ENCODE data around the gene TMEM80. TPM values are rescaled to one million over a fixed set of nuclear protein-coding genes. Genes with fewer than 3 reads are reported as not detected.
A peak's percentile ranks its signal among the peaks of the same experiment; 100 is the strongest.

Gene TMEM80
- total and polyA plus RNA-seq, 12 donors = 10.1 to 24.2 (median 14.5) TPM

DNA sequence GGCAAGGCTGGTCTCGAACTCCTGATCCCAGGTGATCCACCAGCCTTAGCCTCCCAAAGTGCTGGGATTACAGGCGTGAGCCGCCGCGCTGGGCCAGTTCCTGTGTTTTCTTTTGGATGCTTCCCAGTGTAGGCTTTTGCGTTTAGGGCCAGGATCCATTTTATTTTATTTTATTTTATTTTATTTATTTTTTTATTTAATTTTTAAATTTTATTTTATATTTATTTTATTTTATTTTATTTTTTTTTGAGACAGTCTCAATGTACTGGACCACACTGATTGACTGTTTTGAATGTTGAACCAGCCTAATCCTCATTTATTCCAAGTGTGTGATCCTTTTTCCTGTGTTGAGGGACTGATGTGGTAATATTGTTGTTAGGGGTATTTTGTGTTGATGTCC is 18.8 kb downstream of the TMEM80 start:
- TF ChIP-seq, protein P1, sequence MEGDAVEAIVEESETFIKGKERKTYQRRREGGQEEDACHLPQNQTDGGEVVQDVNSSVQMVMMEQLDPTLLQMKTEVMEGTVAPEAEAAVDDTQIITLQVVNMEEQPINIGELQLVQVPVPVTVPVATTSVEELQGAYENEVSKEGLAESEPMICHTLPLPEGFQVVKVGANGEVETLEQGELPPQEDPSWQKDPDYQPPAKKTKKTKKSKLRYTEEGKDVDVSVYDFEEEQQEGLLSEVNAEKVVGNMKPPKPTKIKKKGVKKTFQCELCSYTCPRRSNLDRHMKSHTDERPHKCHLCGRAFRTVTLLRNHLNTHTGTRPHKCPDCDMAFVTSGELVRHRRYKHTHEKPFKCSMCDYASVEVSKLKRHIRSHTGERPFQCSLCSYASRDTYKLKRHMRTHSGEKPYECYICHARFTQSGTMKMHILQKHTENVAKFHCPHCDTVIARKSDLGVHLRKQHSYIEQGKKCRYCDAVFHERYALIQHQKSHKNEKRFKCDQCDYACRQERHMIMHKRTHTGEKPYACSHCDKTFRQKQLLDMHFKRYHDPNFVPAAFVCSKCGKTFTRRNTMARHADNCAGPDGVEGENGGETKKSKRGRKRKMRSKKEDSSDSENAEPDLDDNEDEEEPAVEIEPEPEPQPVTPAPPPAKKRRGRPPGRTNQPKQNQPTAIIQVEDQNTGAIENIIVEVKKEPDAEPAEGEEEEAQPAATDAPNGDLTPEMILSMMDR (IDR thresholded peaks at IDR 0.05) = no peak
- Histone ChIP-seq H3K36me3 (no peaks in the 10 kb centered on the region), H3K27me3 (peaks cover 0 to 40% (median 16%) of the 10 kb centered on the region in 7 donors), H3K9me3 (peaks cover 0 to 14% (median 0%) of the 10 kb centered on the region in 11 donors), H3K27ac (no peak overlapping the region), H3K4me3 (no peak overlapping the region), H3K4me1 (peaks cover 0 to 11% (median 0%) of the 10 kb centered on the region in 9 donors)
- ATAC-seq = no peak
- no peak for DNase-seq
- WGBS, 2 donors = 96% methylated on average over 6 of the region's 6 CpGs
- intact Hi-C loops (cut with DNase I) = no loop called here

DNA sequence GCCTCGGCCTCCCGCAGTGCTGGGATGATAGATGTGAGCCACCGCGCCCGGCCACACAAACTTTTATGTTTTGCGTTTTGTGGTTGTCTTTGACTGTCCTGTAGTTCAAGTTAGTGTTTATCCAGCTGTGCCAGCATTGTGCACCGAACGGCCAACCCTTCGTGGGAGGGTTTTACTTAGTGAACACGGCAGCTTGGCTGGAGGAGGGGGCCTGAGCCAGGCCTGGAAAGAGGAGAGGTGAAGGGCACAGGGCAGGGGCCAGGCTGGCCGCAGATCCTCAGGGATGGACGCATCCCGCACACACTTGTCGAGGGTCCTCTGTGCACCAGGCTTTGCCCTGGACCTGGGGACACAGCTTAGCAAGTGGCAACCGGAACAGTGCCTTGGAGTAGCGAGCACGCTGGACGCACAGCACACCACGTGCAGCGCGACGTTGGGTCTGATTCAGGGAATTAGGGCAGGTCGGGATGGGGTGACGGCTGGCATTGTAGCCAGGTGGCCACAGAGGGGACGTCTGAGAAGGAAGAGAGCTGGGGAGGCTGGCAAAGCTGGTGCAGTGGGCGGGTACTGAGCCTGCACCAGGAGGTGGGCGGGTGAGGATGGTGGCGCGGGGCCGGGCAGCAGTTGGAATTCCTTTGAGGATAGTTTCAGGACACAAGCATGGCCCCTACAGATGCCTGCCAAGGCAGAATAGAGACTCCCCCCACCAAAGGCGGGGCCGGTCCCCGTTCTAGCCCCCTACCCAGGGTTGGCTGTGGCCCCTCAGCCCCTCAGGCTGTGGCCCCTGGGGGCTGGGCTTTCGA is 23.8 kb downstream of the TMEM80 start:
- 82 to 83% methylated on average over 34 of the region's 34 CpGs for WGBS, 2 donors
- Histone ChIP-seq H3K27ac (no peak overlapping the region), H3K27me3 (peaks cover 21 to 52% (median 46%) of the 10 kb centered on the region in 7 donors), H3K4me1 (peaks cover 0 to 26% (median 10%) of the 10 kb centered on the region in 9 donors), H3K4me3 (no peak overlapping the region), H3K36me3 (no peaks in the 10 kb centered on the region), H3K9me3 (peaks cover 0 to 14% (median 0%) of the 10 kb centered on the region in 11 donors)
- DNase-seq = no peak
- ATAC-seq = no peak
- intact Hi-C loops (cut with DNase I) = loop anchor here in 6 of 10 donors (5.0 to 10.0 kb wide), 4 partner anchors 55 to 167 kb away; no protein-coding TSS in a partner anchor
- TF ChIP-seq, protein P1 (IDR thresholded peaks at IDR 0.05) = no peak

DNA sequence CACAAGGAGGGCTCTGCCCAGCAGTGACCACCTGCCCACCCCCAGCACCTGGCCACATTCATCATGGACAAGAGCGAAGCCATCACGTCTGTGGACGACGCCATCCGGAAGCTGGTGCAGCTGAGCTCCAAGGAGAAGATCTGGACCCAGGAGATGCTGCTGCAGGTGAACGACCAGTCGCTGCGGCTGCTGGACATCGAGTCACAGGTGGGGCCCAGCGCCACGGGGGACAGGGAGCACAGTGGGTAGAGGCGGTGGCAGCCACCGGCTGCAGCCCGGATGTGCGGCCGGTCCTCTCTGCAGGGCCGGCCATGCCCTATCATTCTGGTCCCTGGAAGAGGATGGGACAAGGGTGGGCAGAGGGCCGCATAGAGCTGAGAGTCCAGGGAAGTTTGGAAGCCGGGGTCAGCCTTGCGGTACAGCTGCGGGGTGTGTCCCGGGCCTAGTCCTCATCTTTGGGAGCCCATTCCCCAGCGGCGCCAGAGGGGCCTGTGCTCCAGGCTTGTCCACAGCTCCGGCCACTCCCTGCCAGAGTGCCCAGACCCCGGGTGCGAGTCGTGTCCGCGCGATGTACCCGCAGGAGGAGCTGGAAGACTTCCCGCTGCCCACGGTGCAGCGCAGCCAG is 24.5 kb downstream of the TMEM80 start:
- peaks cover 0 to 8% (median 0%) of the 10 kb centered on the region in 11 donors for H3K9me3 ChIP-seq
- H3K27ac ChIP-seq = no peak overlapping the region
- peaks cover 0 to 26% (median 10%) of the 10 kb centered on the region in 9 donors for H3K4me1 ChIP-seq
- DNase-seq (no peak), ATAC-seq (no peak)
- H3K36me3 ChIP-seq = no peaks in the 10 kb centered on the region
- TF ChIP-seq, protein P1 (IDR thresholded peaks at IDR 0.05) = no peak
- H3K27me3 ChIP-seq = peaks cover 21 to 59% (median 53%) of the 10 kb centered on the region in 7 donors
- 60 to 62% methylated on average over 35 of the region's 35 CpGs for WGBS, 2 donors
- H3K4me3 ChIP-seq = peak overlapping the region in 2 of 10 donors; percentile 5 to 22
- intact Hi-C loops (cut with DNase I) = loop anchor here in 6 of 10 donors (5.0 to 10.0 kb wide), 4 partner anchors 55 to 168 kb away; no protein-coding TSS in a partner anchor

DNA sequence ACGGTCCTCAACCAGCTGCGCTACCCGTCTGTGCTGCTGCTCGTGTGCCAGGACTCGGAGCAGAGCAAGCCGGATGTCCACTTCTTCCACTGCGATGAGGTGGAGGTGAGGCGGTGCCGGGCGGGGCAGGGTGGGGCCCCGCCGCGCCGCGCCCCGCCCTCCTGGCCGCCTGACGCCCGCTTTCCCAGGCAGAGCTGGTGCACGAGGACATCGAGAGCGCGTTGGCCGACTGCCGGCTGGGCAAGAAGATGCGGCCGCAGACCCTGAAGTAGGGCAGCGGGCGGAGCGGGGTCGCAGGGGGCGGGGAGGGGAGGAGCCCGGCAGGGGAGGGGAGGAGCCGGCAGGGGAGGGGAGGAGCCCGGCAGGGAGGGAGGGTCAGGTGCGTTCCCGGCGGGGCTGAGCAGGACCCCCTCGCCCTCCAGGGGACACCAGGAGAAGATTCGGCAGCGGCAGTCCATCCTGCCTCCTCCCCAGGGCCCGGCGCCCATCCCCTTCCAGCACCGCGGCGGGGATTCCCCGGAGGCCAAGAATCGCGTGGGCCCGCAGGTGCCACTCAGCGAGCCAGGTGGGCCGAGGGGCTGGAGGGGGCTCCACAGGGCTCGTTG is 25.1 kb downstream of the TMEM80 start:
- 5% methylated on average over 42 to 52 of the region's 53 CpGs for WGBS, 2 donors
- DNase-seq (no peak), ATAC-seq (peak in 2 of 8 donors; percentile 18 to 52)
- H3K27me3 ChIP-seq = peaks cover 26 to 65% (median 59%) of the 10 kb centered on the region in 7 donors
- H3K4me3 ChIP-seq = peak overlapping the region in 3 of 10 donors; percentile 5 to 30 (median 22)
- intact Hi-C loops (cut with DNase I) = loop anchor here in 6 of 10 donors (5.0 to 10.0 kb wide), 4 partner anchors 56 to 168 kb away; no protein-coding TSS in a partner anchor
- no peaks in the 10 kb centered on the region for H3K36me3 ChIP-seq
- no peak overlapping the region for H3K27ac ChIP-seq
- peaks cover 0 to 1% (median 0%) of the 10 kb centered on the region in 11 donors for H3K9me3 ChIP-seq
- peaks cover 0 to 31% (median 14%) of the 10 kb centered on the region in 9 donors for H3K4me1 ChIP-seq
- TF ChIP-seq, protein P1 (IDR thresholded peaks at IDR 0.05) = no peak

Measured in heart right ventricle (tissue), 16 donors.